Measurements from ENCODE around the gene FAT4.

FAT4 gene

DNA sequence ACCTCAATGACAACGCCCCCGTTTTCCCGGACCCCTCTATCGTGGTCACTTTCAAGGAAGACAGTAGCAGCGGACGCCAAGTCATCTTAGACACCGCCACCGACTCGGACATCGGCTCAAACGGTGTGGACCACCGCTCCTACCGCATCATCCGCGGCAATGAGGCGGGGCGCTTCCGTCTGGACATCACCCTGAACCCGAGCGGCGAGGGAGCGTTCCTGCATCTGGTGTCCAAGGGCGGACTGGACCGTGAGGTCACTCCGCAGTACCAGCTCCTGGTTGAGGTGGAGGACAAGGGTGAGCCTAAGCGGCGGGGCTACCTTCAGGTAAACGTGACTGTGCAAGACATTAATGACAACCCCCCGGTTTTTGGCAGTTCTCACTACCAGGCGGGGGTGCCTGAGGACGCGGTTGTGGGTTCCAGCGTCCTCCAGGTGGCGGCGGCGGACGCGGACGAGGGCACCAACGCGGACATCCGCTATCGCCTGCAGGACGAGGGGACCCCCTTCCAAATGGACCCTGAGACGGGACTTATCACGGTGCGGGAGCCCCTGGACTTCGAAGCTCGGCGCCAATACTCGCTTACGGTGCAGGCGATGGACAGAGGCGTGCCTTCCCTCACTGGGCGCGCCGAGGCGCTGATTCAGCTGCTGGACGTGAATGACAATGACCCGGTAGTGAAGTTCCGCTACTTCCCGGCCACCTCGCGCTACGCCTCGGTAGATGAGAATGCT, 2.2 kb downstream of the FAT4 start:
- no peak for DNase-seq (ENCODE audit: low read depth in 1 of 2, low spot score in 1 of 2)

DNA sequence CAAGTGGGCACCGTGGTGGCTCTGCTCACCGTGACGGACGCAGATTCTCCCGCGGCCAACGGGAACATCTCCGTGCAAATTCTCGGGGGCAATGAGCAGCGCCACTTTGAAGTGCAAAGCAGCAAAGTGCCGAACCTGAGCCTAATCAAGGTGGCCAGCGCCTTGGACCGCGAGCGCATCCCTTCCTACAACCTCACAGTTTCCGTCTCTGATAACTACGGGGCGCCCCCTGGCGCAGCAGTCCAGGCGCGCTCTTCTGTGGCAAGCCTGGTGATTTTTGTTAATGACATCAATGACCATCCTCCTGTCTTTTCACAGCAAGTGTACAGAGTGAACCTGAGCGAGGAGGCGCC, 2.7 kb downstream of the FAT4 start:
- DNase-seq (ENCODE audit: low read depth in 1 of 2, low spot score in 1 of 2): no peak

DNA sequence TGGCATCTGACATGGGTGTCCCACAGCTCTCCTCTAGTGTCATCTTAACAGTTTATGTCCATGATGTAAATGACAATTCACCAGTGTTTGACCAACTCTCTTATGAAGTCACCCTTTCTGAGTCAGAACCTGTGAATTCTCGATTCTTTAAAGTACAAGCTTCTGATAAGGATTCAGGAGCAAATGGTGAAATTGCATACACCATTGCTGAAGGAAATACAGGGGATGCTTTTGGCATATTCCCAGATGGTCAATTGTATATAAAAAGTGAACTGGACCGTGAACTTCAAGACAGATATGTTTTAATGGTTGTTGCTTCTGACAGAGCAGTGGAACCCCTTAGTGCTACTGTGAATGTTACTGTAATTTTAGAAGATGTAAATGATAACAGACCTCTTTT, 4.6 kb downstream of the FAT4 start:
- DNase-seq (ENCODE audit: low read depth in 1 of 2, low spot score in 1 of 2): no peak

DNA sequence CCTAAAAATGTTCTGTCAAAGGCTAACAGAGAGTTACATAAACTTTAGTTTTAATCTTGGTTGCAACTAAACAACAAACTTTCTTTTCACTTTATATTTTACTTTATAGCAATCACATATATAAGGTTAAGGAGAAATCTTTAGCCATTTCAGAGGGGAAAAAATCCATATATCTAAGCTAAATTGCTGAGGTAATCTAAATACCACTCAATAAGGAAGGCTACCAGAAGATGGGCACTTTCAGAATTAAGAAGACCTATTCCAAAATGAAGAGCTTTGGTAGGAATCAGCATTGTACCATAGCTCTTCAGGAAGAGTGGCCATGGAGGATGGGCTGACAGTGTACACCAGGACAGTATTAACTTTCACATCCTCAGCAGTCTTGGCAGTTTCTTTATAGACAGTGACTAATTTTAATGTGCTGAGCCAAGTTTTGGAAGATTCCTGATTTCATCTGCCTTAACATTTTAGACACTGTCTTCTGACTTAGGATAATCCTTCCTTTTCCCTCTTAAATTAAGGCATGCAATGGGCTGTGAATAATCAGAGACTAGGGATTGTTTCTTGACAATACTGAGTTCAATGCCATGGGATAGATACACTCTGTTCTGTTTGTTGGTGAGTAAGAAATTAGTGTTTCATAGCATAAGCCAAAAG, 7.1 kb downstream of the FAT4 start:
- no peak for DNase-seq (ENCODE audit: low read depth in 1 of 2, low spot score in 1 of 2)

DNA sequence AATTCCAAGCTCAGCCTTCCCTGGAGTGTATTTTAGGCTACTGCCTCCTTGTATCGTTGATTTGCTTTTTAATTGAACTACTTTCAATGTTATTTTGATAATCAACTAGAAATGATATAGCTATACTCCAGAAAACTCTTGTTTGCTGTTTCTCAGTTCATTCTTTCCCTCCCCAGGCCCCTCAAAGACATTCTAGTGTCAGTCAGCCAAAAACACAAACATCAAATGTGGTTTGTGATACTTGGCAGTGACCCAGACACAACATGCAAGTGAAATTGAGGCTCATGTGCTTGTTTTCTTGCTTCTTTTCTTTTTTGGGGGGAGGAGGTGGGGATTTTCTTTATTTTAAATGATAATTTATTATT, 7.6 kb downstream of the FAT4 start:
- DNase-seq (ENCODE audit: low read depth in 1 of 2, low spot score in 1 of 2): no peak

DNA sequence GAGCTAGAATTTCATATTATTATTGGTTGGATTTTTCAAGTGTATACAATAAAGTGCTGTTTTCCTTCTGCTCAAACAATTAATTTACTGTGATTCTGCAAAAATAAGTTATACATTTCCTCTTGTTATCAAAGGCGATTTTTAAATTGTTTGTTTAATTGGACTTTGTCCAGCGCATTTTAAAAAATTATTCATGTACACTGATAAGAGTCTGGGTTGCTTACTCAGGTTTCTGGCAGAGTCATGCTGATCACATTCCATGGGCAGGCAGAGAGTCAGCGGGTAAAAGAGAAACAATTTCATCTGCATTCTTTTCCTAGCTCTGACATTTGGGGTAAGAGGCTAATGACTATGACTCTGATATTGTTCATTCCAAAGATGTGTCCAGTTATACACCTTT, 8.9 kb downstream of the FAT4 start:
- DNase-seq (ENCODE audit: low read depth in 1 of 2, low spot score in 1 of 2): no peak

DNA sequence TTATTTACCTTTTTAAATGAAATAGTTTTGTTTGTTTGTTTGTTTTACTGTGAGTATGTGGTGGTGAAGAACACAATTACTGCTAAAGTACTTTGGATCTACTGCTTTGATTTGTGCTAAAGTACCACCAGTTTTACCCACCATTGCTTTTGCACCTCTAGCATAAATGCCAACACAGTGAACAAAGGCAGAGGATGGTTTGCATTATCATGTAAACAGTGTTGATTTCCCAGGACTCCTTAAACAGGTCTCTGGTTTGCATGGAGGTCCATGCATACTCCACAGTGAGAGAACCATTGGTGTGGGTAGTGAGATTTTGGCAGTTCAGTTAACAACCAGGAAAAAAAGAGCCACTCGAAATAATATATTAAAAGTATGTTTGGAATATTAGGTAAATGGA, 11.0 kb downstream of the FAT4 start:
- no peak for DNase-seq (ENCODE audit: low read depth in 1 of 2, low spot score in 1 of 2)

DNA sequence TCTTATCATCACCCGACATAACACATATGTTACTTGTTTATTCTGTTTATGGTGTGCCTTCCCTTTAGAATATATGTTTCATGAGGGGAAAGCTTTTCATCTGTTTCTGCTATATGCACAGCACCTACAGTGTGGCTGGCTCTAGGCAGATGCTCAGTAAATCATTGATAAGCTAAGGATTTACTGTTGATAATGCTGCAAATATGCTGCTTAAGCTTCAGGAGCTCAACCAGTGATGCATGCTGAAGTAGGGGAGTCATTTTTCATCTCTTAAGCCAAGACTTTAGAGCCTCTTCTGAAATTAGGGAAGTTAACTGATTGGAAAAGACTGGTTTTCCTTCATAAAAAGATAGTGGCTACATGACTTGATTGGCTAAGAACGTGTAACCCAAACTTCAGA, 16.4 kb downstream of the FAT4 start:
- DNase-seq (ENCODE audit: low read depth in 1 of 2, low spot score in 1 of 2): no peak

DNA sequence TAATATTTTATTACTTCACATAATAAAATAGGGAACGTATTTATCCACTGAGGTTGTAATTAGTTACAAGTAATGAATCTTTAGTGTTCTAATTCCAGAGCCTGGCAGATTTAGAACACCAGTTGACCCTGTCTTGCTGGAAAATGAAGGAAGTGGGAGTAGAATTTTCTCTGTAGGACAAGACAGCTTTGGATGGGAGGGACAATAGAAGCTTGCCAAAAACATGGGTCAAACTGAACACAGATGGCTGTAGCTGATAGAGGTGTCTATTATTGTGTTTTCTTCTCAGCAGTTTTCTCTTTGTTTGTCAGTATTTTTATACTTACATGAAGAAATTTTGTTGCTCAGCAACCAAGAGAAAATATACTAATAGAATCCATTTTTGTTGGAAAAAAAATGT, 20.2 kb downstream of the FAT4 start:
- no peak for DNase-seq (ENCODE audit: low read depth in 1 of 2, low spot score in 1 of 2)

DNA sequence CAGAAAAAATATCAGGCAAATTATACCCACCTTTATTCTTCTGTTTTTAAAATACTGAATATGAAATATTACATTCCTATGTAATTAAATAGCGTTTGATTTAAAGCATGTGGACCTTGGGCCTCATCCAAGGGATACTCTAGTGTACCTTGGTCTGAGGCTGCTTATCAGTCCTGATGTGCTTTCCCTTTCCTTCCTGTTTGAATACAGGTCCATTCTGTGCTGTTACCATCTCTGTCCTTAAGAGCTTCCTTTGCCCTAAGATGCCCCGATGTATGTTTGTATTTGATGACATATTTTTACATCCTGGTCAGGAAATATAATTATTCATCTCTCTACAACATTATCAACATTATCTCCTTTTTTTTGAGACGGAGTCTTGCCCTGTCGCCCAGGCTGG, 24.1 kb downstream of the FAT4 start:
- no peak for DNase-seq (ENCODE audit: low read depth in 1 of 2, low spot score in 1 of 2)

DNA sequence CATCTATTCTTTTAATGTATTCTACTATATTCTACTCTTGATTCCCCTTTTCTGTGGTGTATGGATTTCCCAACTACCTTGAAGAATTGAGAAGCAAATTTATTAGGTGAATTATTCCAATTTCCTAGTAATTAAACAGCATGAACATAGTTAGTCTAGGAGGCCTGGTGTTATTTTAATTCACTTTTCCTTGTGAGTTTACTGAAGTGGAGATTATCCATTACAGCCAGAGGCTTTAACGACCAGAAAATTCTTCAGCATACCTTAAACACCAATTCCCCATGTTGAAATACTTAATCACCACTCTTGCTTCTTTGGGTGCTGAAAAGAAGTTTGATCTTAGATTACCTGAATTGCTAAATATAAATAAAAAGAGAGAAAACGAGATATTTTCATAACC, 29.4 kb downstream of the FAT4 start:
- no peak for DNase-seq (ENCODE audit: low read depth in 1 of 2, low spot score in 1 of 2)

DNA sequence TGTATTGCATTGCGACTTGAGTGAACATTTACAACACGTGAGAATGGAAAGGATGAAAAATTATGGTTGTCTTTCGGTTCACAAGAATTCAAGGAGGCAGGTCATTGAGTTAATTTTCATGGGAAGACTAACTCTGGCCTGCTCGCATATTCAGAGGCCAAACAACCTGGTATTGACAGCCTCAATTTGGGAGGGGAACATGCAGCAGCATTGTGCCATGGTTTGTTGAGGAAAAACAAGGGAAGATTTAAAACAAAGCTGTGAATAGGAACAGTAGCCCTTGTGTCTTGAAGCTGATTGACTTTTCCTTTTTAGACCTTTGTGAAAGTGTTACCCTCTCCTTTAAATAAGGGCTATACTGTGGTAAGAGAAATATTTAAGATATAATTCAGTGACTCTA, 31.9 kb downstream of the FAT4 start:
- DNase-seq (ENCODE audit: low read depth in 1 of 2, low spot score in 1 of 2): no peak

DNA sequence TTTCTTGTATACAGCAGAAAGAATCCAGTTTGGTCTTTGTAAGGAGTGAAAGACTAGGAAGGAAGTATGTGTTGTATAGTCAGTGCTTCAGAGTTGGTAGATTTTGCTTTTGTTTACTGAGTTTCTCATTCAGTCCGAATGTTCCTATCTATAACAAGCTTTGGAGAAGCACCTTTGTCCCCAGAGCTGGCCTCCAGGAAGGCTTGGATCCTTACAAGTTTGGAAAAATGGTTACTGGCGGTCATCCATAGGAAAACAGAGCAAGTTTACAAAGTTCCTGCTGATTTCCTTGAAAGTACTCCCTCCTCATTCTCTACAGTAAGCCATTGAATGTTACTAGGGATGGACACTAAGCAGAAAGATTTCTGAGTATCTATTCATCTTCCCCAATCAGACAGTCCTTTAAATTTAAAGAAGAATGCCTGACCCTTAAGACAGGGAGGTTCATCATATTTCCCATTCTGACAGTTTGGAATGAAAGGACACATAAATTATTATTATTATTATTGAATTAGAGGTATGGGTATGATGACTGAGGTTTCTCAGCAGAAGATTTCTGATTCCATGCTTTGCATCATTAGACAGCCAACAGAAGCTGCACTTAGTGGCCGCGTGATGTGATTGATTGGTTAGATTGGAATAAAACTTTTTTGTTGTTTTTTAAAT, 35.8 kb downstream of the FAT4 start:
- no peak for DNase-seq (ENCODE audit: low read depth in 1 of 2, low spot score in 1 of 2)

DNA sequence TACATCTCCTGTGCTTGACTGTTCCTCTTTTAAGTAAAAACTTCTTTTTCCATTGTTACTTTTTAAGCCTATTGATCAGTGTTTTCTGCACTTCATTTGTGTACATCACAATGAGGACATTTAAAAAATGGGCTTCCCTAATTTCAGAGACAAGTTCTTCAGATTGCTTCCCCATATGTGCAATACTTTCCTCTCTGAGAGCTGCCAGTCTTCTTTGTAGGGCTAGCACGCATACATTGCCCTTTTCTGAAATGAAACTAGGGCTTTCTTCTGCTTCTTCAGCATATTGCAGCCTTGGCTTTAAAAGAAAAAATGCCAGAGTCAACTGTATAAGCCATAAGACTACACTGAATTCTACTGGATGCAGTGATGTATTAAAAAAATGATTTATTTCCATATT, 37.8 kb downstream of the FAT4 start:
- DNase-seq (ENCODE audit: low read depth in 1 of 2, low spot score in 1 of 2): no peak

DNA sequence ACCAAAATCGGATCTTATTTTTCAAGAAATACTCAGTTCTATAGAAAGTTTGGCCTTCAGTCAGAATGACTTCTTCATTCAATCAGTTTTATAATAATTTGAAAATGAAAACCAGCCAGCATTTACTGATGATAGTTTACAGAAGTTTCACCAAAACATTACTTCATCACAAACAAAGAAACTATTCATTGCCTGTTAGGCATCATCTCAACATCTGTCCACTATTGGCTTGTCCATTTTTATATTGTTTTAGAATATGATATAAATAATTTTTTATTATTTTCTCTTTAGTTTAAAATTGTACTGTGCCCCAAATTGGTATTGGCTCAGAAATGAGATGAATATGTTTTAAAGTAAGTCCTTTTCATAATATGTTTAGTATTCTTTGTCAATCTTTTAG, 38.4 kb downstream of the FAT4 start:
- no peak for DNase-seq (ENCODE audit: low read depth in 1 of 2, low spot score in 1 of 2)

DNA sequence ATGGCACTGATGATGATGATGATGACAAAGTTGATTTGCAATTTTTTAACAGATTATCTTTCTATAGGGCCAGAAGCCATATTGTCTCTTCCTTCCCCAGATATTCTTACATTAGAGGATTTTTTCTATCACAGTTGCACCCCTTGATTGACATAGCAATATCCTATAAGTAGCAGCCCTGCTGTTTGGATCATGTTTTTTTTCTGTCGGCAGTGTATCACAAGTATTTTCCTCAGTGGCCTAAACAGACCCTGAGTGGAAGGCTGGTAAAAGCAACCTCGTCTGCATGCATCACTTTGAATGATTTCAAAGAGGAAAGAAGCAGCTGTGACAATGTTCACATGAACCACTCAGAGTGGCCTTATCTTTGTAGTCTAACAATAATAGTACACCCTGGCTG, 41.0 kb downstream of the FAT4 start:
- DNase-seq (ENCODE audit: low read depth in 1 of 2, low spot score in 1 of 2): no peak

DNA sequence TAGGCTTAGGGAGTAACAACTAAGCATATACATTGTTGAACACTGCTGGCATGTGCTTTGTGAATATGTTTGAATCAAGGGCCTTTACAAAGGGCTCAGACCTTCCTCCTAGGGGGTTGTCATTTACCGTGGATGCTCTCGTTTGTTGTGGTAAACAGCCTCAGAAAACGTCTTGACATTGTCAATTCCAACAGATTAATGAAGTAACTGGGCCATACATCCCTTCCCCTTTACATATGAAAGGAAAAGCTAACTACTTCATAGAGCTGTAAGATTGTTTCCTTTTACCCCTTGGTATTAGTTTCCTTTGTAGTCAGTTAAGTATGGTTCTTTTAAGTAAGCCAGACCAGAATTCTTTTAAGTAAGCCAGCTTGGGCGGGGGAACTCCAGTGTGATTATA, 42.9 kb downstream of the FAT4 start:
- no peak for DNase-seq (ENCODE audit: low read depth in 1 of 2, low spot score in 1 of 2)

DNA sequence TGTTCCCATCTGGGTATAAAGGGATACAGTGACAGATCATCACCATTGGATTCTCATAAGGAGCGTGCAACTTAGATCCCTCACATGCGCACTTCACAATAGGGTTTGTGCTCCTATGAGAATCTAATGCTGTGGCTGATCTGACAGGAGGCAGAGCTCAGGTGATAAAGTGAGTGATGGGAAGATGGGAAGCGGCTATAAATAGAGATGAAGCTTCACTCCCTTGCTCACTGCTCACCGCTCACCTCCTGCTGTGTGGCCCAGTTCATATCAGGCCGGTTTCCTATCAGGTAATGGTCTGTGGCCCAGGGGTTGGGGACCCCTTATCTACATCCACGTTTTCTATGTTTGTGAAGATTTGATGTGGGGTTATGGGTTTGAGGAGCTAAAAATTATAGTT, 43.7 kb downstream of the FAT4 start:
- DNase-seq (ENCODE audit: low read depth in 1 of 2, low spot score in 1 of 2): no peak

DNA sequence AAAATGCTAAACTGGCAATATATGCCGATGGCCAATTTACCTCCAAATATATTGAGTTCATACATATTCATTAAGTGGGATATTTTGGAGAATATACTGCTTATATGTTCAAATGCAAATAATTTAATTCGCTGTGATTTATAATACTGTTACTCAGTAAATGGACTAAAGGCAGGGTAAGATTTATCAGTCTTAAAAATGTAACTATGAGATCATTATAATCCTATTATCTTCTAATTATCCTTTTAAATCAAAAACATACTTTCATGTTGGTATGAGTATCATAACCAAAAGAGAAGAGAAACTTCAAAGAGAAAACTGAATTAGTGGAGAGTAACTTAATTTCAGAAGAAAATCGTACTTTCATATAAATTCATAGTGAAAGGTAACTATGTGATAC, 44.6 kb downstream of the FAT4 start:
- no peak for DNase-seq (ENCODE audit: low read depth in 1 of 2, low spot score in 1 of 2)

DNA sequence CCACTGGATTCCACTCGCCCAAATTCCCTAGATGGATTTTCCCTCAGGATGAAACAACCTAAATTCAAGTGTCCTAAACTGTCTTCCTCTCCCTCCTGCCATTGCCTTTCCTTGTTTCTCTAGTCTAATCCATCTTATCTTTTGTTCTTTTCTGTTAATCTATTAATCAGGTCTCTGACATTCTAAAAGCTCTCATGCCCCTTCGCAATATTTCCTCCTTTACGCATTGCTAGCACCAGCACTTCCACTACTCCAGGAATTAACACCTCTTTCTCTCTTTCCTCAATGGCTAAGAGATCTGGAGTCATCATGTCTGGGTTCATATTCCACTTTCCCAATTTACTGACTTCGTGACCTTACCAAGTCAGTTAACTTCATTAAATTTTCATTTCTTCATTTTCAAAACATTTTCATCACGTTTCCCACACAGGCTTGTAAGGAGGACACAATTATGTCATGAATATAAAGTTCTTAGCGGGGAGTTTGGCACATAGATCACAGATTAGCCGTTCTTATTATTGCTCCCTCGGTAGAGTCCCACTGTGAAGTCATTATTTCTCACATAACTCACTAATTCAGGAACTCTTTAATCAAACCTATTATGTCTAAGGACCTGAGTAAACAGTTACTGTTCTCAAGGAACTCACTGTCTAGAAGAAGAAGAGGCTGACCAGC, 45.3 kb downstream of the FAT4 start:
- DNase-seq (ENCODE audit: low read depth in 1 of 2, low spot score in 1 of 2): no peak

DNA sequence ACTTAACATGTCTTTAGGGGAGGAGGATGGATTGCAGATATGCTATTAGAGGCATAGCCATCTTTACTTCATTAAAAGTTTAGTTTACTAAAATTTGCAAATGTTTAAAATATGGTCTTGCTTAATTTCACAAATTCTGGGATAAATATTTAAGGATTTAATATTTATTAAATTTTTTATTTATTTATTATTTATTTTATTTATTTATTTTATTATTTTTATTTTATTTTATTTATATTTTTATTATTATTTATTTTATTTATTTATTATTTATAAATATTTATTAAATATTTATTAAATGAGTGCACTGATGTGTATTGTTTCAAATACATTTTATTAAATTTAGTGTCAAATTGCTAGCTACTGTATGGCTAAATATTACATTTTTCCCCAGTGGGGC, 46.0 kb downstream of the FAT4 start:
- DNase-seq (ENCODE audit: low read depth in 1 of 2, low spot score in 1 of 2): no peak

Measured in activated CD4-positive, alpha-beta T cell treated with anti-CD3 and anti-CD28 coated beads, Interleukin-2, amount 50 U/mL, for 24 hours (primary cell).